SU-DHL-6 (cell line): ENCODE results near the gene ORAI2.

Experiments used
- H2AFZ ChIP-seq: fragments of 200-600 bp; sonication (generic); 2 replicates; pipeline ENCODE4 v1.6.1; 2014; ENCODE audit warnings: low read depth, mild to moderate bottlenecking, moderate library complexity, mixed read lengths, antibody characterized with exemption, low read length; ENCODE audit not compliant: severe bottlenecking
- H3F3A ChIP-seq: fragments of 200-600 bp; shearing (Covaris generic); 2 replicates; pipeline ENCODE4 v1.6.0; 2016; ENCODE audit warnings: antibody characterized with exemption, mild to moderate bottlenecking; ENCODE audit not compliant: insufficient read depth
- H3K27ac ChIP-seq: fragments of 200-600 bp; sonication (generic); 2 replicates; pipeline ENCODE4 v1.5.1; 2016; ENCODE audit warnings: low read depth, mild to moderate bottlenecking, low read length, moderate library complexity, mixed read lengths
- H3K27me3 ChIP-seq: fragments of 200-600 bp; sonication (generic), shearing (Covaris generic); 2 replicates; pipeline ENCODE4 v1.6.0; 2014; ENCODE audit warnings: mild to moderate bottlenecking, low read length
- H3K36me3 ChIP-seq: fragments of 200-600 bp; sonication (generic); 2 replicates; pipeline ENCODE4 v1.6.1; 2014; ENCODE audit warnings: mild to moderate bottlenecking, low read length, mixed read lengths
- H3K4me2 ChIP-seq: fragments of 300-600, 200-600 bp; shearing (Covaris generic), sonication (generic); 2 replicates; pipeline ENCODE4 v1.6.0; 2014; ENCODE audit warnings: low read length, low read depth, mild to moderate bottlenecking; ENCODE audit not compliant: poor library complexity, severe bottlenecking
- H3K4me3 ChIP-seq: fragments of 200-600 bp; sonication (generic); 2 replicates; pipeline ENCODE4 v1.5.1; 2014; ENCODE audit warnings: antibody characterized with exemption, low read length, mild to moderate bottlenecking, mixed read lengths; ENCODE audit not compliant: insufficient read depth, poor library complexity, severe bottlenecking
- H3K79me2 ChIP-seq: fragments of 200-600 bp; sonication (generic); 2 replicates; pipeline ENCODE4 v1.6.1; 2014; ENCODE audit warnings: mild to moderate bottlenecking, low read length, moderate library complexity; ENCODE audit not compliant: insufficient read depth
- H3K9ac ChIP-seq: fragments of 200-600 bp; sonication (generic); 2 replicates; pipeline ENCODE4 v1.7.0; 2014; ENCODE audit warnings: mild to moderate bottlenecking, low read length
- H3K9me2 ChIP-seq: fragments of 200-600 bp; sonication (generic); replicated peaks from 2 replicates; pipeline ENCODE4 v1.6.1; 2014; ENCODE audit warnings: low read length; ENCODE audit not compliant: insufficient read depth
- H3K9me3 ChIP-seq: fragments of 200-600 bp; sonication (generic); 2 replicates; pipeline ENCODE4 v1.6.1; 2014; ENCODE audit warnings: low read length, mixed read lengths; ENCODE audit not compliant: insufficient read depth
- H4K20me1 ChIP-seq: fragments of 200-600 bp; sonication (generic); 2 replicates; pipeline ENCODE4 v1.6.1; 2014; ENCODE audit warnings: low read depth, mild to moderate bottlenecking, antibody characterized with exemption, low read length, moderate library complexity, mixed read lengths
- CTCF ChIP-seq: fragments of 200-600 bp; sonication (generic); IDR thresholded peaks from one replicate; pipeline ENCODE4 v1.5.1; 2017; ENCODE audit warnings: antibody characterized with exemption, mild to moderate bottlenecking, low read length, moderate library complexity; ENCODE audit not compliant: insufficient read depth, poor library complexity, severe bottlenecking
- EZH2phosphoT487 ChIP-seq: fragments of 200-600 bp; sonication (generic), shearing (Covaris generic); conservative IDR thresholded peaks from 2 replicates; pipeline ENCODE4 v1.6.1; 2018; ENCODE audit warnings: mild to moderate bottlenecking, antibody characterized with exemption, low read length, moderate library complexity, mixed read lengths

The ORAI2 gene

DNA sequence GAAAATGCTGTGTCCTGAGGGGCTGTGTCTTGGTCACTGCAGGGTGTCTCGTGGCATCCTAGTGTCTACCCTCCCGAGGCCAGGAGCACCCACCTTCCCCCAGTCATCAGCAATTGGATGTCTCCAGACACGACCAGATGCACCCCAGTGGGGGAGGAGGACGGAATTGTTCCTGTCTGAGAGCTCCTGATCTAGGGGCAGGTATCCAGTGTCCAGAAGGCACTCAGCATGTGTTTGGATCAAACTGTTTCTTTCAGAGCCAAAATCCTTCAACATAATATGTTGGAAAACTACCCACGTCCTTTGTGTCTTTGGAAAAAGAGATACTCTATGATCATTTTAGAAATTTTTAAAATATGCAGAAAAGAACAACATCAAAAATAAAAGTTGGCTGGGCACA is 20.3 kb upstream of the ORAI2 start:
- Histone ChIP-seq H3K27me3 (no peaks in the 10 kb centered on the region), H3K9me3 (no peaks in the 10 kb centered on the region), H3F3A (peaks cover 19% of the 10 kb centered on the region), H3K4me2 (no peak overlapping the region), H3K9me2 (no peaks in the 10 kb centered on the region), H3K36me3 (peaks cover 27% of the 10 kb centered on the region), H4K20me1 (no peaks in the 10 kb centered on the region), H3K79me2 (peaks cover 28% of the 10 kb centered on the region), H3K4me3 (no peak overlapping the region), H3K9ac (no peak overlapping the region), H3K27ac (no peak overlapping the region), H2AFZ (no peak overlapping the region)
- TF ChIP-seq EZH2phosphoT487, result no peak
- TF ChIP-seq CTCF, result no peak

DNA sequence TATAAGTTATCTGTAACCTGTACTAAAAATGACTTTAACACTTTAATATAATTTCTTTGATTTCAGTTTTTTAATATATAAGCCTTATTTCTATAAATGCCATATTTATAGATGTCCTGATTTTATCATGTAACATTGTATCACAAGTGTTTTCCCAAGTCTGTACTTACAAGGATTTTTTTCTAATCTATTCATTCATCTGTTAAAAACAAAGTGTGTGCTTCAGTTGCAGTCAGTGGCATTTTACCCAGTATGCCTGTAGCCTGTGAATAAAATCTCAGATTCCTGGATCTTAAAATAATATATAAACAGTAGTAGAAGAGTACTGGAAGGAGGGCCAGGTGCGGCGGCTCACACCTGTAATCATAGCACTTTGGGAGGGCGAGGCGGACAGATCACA is 19.8 kb upstream of the ORAI2 start:
- H3K9me3 ChIP-seq, result no peaks in the 10 kb centered on the region
- H3K27me3 ChIP-seq, result no peaks in the 10 kb centered on the region
- peaks cover 15% of the 10 kb centered on the region for H3F3A ChIP-seq
- no peak overlapping the region for H3K9ac ChIP-seq
- H3K36me3 ChIP-seq, result peaks cover 24% of the 10 kb centered on the region
- peaks cover 32% of the 10 kb centered on the region for H3K79me2 ChIP-seq
- H4K20me1 ChIP-seq, result no peaks in the 10 kb centered on the region
- H2AFZ ChIP-seq, result no peak overlapping the region
- no peak overlapping the region for H3K4me2 ChIP-seq
- no peaks in the 10 kb centered on the region for H3K9me2 ChIP-seq
- H3K4me3 ChIP-seq, result no peak overlapping the region
- TF ChIP-seq CTCF, result no peak
- no peak for TF ChIP-seq EZH2phosphoT487
- no peak overlapping the region for H3K27ac ChIP-seq

GRCh38 chr7:102415685-102416225 is 17.6 kb upstream of the ORAI2 start:
- Histone ChIP-seq H3K36me3 (peaks cover 27% of the 10 kb centered on the region), H3F3A (peaks cover 22% of the 10 kb centered on the region), H3K4me2 (peak overlapping the region; percentile 5), H4K20me1 (no peaks in the 10 kb centered on the region), H3K27me3 (no peaks in the 10 kb centered on the region), H3K9me2 (no peaks in the 10 kb centered on the region), H3K79me2 (peaks cover 26% of the 10 kb centered on the region), H3K9ac (peak overlapping the region; percentile 14; the same call in 1 of the 2 replicates), H3K9me3 (no peaks in the 10 kb centered on the region), H3K4me3 (no peak overlapping the region), H3K27ac (peak overlapping the region; percentile 63), H2AFZ (no peak overlapping the region)
- TF ChIP-seq CTCF (no peak), EZH2phosphoT487 (no peak)
